Astrocyte (in vitro differentiated cells and primary cell): ENCODE data around the gene MLST8. TPM values are rescaled to one million over a fixed set of nuclear protein-coding genes. Genes with fewer than 3 reads are reported as not detected.

Source experiments
- DNase-seq: peaks from one replicate; pipeline ENCODE4 v3.0.0-alpha.2; 2010; ENCODE audit warnings: low read depth
- FAIRE-seq: peaks from 2 replicates; lab custom pipeline; 2011; peaks lifted over from hg19 to GRCh38; lab: Jason Lieb, UNC
- H2AFZ ChIP-seq: 2 replicates; pipeline ENCODE4 v1.6.0; 2012; ENCODE audit warnings: low read depth, low read length, inconsistent platforms
- H3K27ac ChIP-seq: 2 replicates; pipeline ENCODE4 v1.5.1; 2011; ENCODE audit warnings: low read depth, low read length, inconsistent platforms
- H3K27me3 ChIP-seq: 2 replicates; pipeline ENCODE4 v1.6.0; 2011; ENCODE audit warnings: low read length, inconsistent platforms; ENCODE audit not compliant: insufficient read depth
- H3K36me3 ChIP-seq: 2 replicates; pipeline ENCODE4 v1.5.1; 2011; ENCODE audit warnings: low read length, inconsistent platforms; ENCODE audit not compliant: insufficient read depth
- H3K4me1 ChIP-seq: 2 replicates; pipeline ENCODE4 v1.5.1; 2011; ENCODE audit warnings: low read length, inconsistent platforms; ENCODE audit not compliant: insufficient read depth
- H3K4me2 ChIP-seq: 2 replicates; pipeline ENCODE4 v1.6.0; 2012; ENCODE audit warnings: low read length, inconsistent platforms
- H3K4me3 ChIP-seq: 2 replicates; pipeline ENCODE4 v1.5.1; 2011; ENCODE audit warnings: low read depth, mild to moderate bottlenecking, low read length, inconsistent platforms; ENCODE audit not compliant: insufficient read depth
- H3K79me2 ChIP-seq: 2 replicates; pipeline ENCODE4 v1.6.0; 2012; ENCODE audit warnings: mild to moderate bottlenecking, low read length, inconsistent platforms; ENCODE audit not compliant: insufficient read depth
- H3K9ac ChIP-seq: 2 replicates; pipeline ENCODE4 v1.6.0; 2012; ENCODE audit warnings: mild to moderate bottlenecking, low read length, inconsistent platforms
- H3K9me3 ChIP-seq: 2 replicates; pipeline ENCODE4 v1.5.1; 2012; ENCODE audit warnings: low read depth, mild to moderate bottlenecking, low read length, inconsistent platforms; ENCODE audit not compliant: insufficient read depth
- H4K20me1 ChIP-seq: 2 replicates; pipeline ENCODE4 v1.6.0; 2012; ENCODE audit warnings: low read length, inconsistent platforms; ENCODE audit not compliant: insufficient read depth
- H3K27ac Mint-ChIP-seq: one replicate; pipeline ENCODE4 v1.8.0; 2021; ENCODE audit warnings: mild to moderate bottlenecking, mixed read lengths; ENCODE audit not compliant: unreplicated experiment
- H3K27me3 Mint-ChIP-seq: one replicate; pipeline ENCODE4 v1.8.0; 2021; ENCODE audit warnings: low read depth, mixed read lengths; ENCODE audit not compliant: unreplicated experiment
- H3K36me3 Mint-ChIP-seq: one replicate; pipeline ENCODE4 v1.8.0; 2021; ENCODE audit warnings: low read depth, mixed read lengths; ENCODE audit not compliant: unreplicated experiment
- H3K4me1 Mint-ChIP-seq: one replicate; pipeline ENCODE4 v1.8.0; 2021; ENCODE audit warnings: low read depth, mixed read lengths; ENCODE audit not compliant: unreplicated experiment
- H3K4me3 Mint-ChIP-seq: one replicate; pipeline ENCODE4 v1.8.0; 2021; ENCODE audit warnings: mild to moderate bottlenecking, moderate library complexity, mixed read lengths; ENCODE audit not compliant: unreplicated experiment
- H3K9me3 Mint-ChIP-seq: one replicate; pipeline ENCODE4 v1.8.0; 2021; ENCODE audit warnings: mild to moderate bottlenecking, mixed read lengths; ENCODE audit not compliant: unreplicated experiment
- CTCF ChIP-seq: IDR thresholded peaks from 2 replicates; pipeline ENCODE4 v1.5.1; 2011; ENCODE audit warnings: low read depth, mild to moderate bottlenecking, inconsistent platforms, low read length, moderate library complexity; ENCODE audit not compliant: insufficient read depth
- EZH2 ChIP-seq: IDR thresholded peaks from 2 replicates; pipeline ENCODE4 v1.6.1; 2012; ENCODE audit warnings: mild to moderate bottlenecking, low read length, inconsistent platforms; ENCODE audit not compliant: insufficient read depth
- total RNA-seq: library from RNA; stranded (reverse); gene quantifications from 2 replicates; pipeline ENCODE4 v1.2.1, GENCODE V29; 2021

Gene MLST8
- total RNA-seq, 1 donor from 2014 or later: 34.7 TPM

GRCh38 chr16:2190659-2191445, 14.4 kb upstream of the MLST8 start:
- Histone ChIP-seq H3K4me1 (no peaks in the 10 kb centered on the region), H3K27me3 (peaks cover 6% of the 10 kb centered on the region), H3K9ac (no peak overlapping the region), H2AFZ (no peak overlapping the region), H3K9me3 (no peaks in the 10 kb centered on the region), H3K4me2 (no peak overlapping the region), H4K20me1 (peaks cover 11% of the 10 kb centered on the region), H3K79me2 (no peaks in the 10 kb centered on the region), H3K27ac (no peak overlapping the region), H3K4me3 (no peak overlapping the region), H3K36me3 (no peaks in the 10 kb centered on the region)
- Mint-ChIP-seq H3K27me3 (peaks cover 22% of the 10 kb centered on the region), H3K36me3 (peaks cover 3% of the 10 kb centered on the region), H3K4me1 (no peaks in the 10 kb centered on the region), H3K27ac (no peak overlapping the region), H3K4me3 (no peak overlapping the region), H3K9me3 (no peaks in the 10 kb centered on the region)
- DNase-seq (no peak), FAIRE-seq (no peak)
- TF ChIP-seq CTCF: no peak
- TF ChIP-seq EZH2: no peak

- Histone ChIP-seq H2AFZ (no peak overlapping the region), H3K79me2 (no peaks in the 10 kb centered on the region), H4K20me1 (peaks cover 11% of the 10 kb centered on the region), H3K9ac (no peak overlapping the region), H3K27ac (no peak overlapping the region), H3K9me3 (no peaks in the 10 kb centered on the region), H3K36me3 (no peaks in the 10 kb centered on the region), H3K4me2 (no peak overlapping the region), H3K4me3 (no peak overlapping the region), H3K4me1 (no peaks in the 10 kb centered on the region), H3K27me3 (peaks cover 6% of the 10 kb centered on the region)
- Mint-ChIP-seq H3K4me3 (no peak overlapping the region), H3K9me3 (no peaks in the 10 kb centered on the region), H3K27ac (no peak overlapping the region), H3K27me3 (peaks cover 21% of the 10 kb centered on the region), H3K4me1 (no peaks in the 10 kb centered on the region), H3K36me3 (peaks cover 3% of the 10 kb centered on the region)
- FAIRE-seq (no peak), DNase-seq (no peak)
- TF ChIP-seq CTCF (no peak), EZH2 (no peak)
Observed at GRCh38 chr16:2191446-2191706, 13.9 kb upstream of the MLST8 start.

- no peak overlapping the region for H3K4me2 ChIP-seq
- no peaks in the 10 kb centered on the region for H3K4me1 ChIP-seq
- H3K9me3 ChIP-seq: no peaks in the 10 kb centered on the region
- H4K20me1 ChIP-seq: peaks cover 11% of the 10 kb centered on the region
- no peaks in the 10 kb centered on the region for H3K79me2 ChIP-seq
- H3K4me1 Mint-ChIP-seq: no peaks in the 10 kb centered on the region
- no peak for DNase-seq
- H3K36me3 Mint-ChIP-seq: peaks cover 3% of the 10 kb centered on the region
- no peak overlapping the region for H3K27ac Mint-ChIP-seq
- peaks cover 26% of the 10 kb centered on the region for H3K27me3 ChIP-seq
- H2AFZ ChIP-seq: no peak overlapping the region
- H3K4me3 Mint-ChIP-seq: no peak overlapping the region
- no peaks in the 10 kb centered on the region for H3K36me3 ChIP-seq
- no peak for FAIRE-seq
- no peak overlapping the region for H3K27ac ChIP-seq
- no peak overlapping the region for H3K4me3 ChIP-seq
- H3K9me3 Mint-ChIP-seq: no peaks in the 10 kb centered on the region
- TF ChIP-seq CTCF (no peak), EZH2 (no peak)
- no peak overlapping the region for H3K9ac ChIP-seq
- peaks cover 37% of the 10 kb centered on the region for H3K27me3 Mint-ChIP-seq
Observed at GRCh38 chr16:2194166-2194834, 11.0 kb upstream of the MLST8 start.
